ENCODE measurements around the gene WDR5.

- TF ChIP-seq CTCF (conservative IDR thresholded peaks at IDR 0.05 in 1 of 2, IDR thresholded peaks at IDR 0.05 in 1 of 2; ENCODE audit: low read depth in 1 of 2, low read length in 2 of 2), result no peak
- no peak for TF ChIP-seq EZH2 (IDR thresholded peaks at IDR 0.05; ENCODE audit: low read length, missing control alignments)
Observed at GRCh38 chr9:134145262-134145661, 9.4 kb downstream of the WDR5 start.
